ENCODE measurements around the gene LSM14A.
"Not testable (repeated sequence)": the region's sequence is repeated elsewhere in the genome, so short reads cannot be mapped to it uniquely, and the experiment has no call there.

LSM14A gene

GRCh38 chr19:34230820-34231219 lies 58.5 kb downstream of the LSM14A start:
- no peak for DNase-seq (ENCODE audit: low spot score)

- no peak for DNase-seq (ENCODE audit: low spot score)
Measured at GRCh38 chr19:34231439-34231838, 59.1 kb downstream of the LSM14A start.

- no peak for DNase-seq (ENCODE audit: low spot score)
Measured at GRCh38 chr19:34232566-34233481, 60.5 kb downstream of the LSM14A start.

- no peak for DNase-seq (ENCODE audit: low spot score)
Measured at GRCh38 chr19:34235425-34235940, 63.2 kb downstream of the LSM14A start.

GRCh38 chr19:34236035-34236987 lies 64.0 kb downstream of the LSM14A start:
- no peak for DNase-seq (ENCODE audit: low spot score)

GRCh38 chr19:34237283-34237682 lies 65.0 kb downstream of the LSM14A start:
- DNase-seq (ENCODE audit: low spot score) = no peak

GRCh38 chr19:34237939-34238338 lies 65.6 kb downstream of the LSM14A start:
- no peak for DNase-seq (ENCODE audit: low spot score)

- DNase-seq (ENCODE audit: low spot score) = no peak
Measured at GRCh38 chr19:34241513-34242337, 69.4 kb downstream of the LSM14A start.

- DNase-seq (ENCODE audit: low spot score) = not testable (repeated sequence)
Measured at GRCh38 chr19:34243138-34243875, 71.0 kb downstream of the LSM14A start.

GRCh38 chr19:34243876-34244578 lies 71.7 kb downstream of the LSM14A start:
- DNase-seq (ENCODE audit: low spot score) = no peak

GRCh38 chr19:34244611-34245299 lies 72.5 kb downstream of the LSM14A start:
- no peak for DNase-seq (ENCODE audit: low spot score)

- DNase-seq (ENCODE audit: low spot score) = no peak
Measured at GRCh38 chr19:34246340-34246739, 74.0 kb downstream of the LSM14A start.

- DNase-seq (ENCODE audit: low spot score) = no peak
Measured at GRCh38 chr19:34248941-34249340, 76.6 kb downstream of the LSM14A start.

- not testable (repeated sequence) for DNase-seq (ENCODE audit: low spot score)
Measured at GRCh38 chr19:34253167-34253566, 80.9 kb downstream of the LSM14A start.

GRCh38 chr19:34253681-34254045 lies 81.4 kb downstream of the LSM14A start:
- not testable (repeated sequence) for DNase-seq (ENCODE audit: low spot score)

GRCh38 chr19:34254046-34254697 lies 81.9 kb downstream of the LSM14A start, which contains the start of gene GARRE1:
GARRE1 (plus strand) TSS chr19:34254554; CDS start chr19:34300474, 45,920 bp downstream.
- DNase-seq (ENCODE audit: low spot score) = peak; percentile 82

GRCh38 chr19:34254698-34255432 lies 82.6 kb downstream of the LSM14A start:
- DNase-seq (ENCODE audit: low spot score) = no peak

GRCh38 chr19:34255546-34255945 lies 83.2 kb downstream of the LSM14A start:
- no peak for DNase-seq (ENCODE audit: low spot score)

Measured in CD4-positive, alpha-beta T cell treated with Interleukin-6 at 100 ng/mL for 8 hours (primary cell).